Central memory CD8-positive, alpha-beta T cell (primary cell): ENCODE measurements around the gene RAB3GAP1.
"Not testable (repeated sequence)": the region's sequence is repeated elsewhere in the genome, so short reads cannot be mapped to it uniquely, and the experiment has no call there.

Source experiments
- ATAC-seq: fragments of 150-1000 bp; cut with Tn5 transposase; replicated peaks from 2 replicates; pipeline ENCODE4 v1.10.0; 2022; ENCODE audit warnings: mild to moderate bottlenecking, moderate FRiP score, moderate number of reproducible peaks; ENCODE audit not compliant: poor library complexity, severe bottlenecking; ENCODE audit errors: extremely low read depth
- DNase-seq, 2 donors: peaks; one replicate each; pipeline ENCODE4 v3.0.0; 2021; ENCODE audit warnings: low spot score in 2 of 2
- H3K27ac Mint-ChIP-seq: one replicate; pipeline ENCODE4 v1.8.0; 2022; ENCODE audit warnings: low read depth, mild to moderate bottlenecking, moderate library complexity, mixed read lengths
- H3K27me3 Mint-ChIP-seq: one replicate; pipeline ENCODE4 v1.8.0; 2022; ENCODE audit warnings: mixed read lengths
- H3K36me3 Mint-ChIP-seq: one replicate; pipeline ENCODE4 v1.8.0; 2022; ENCODE audit warnings: mild to moderate bottlenecking, moderate library complexity, mixed read lengths; ENCODE audit not compliant: insufficient read depth
- H3K4me1 Mint-ChIP-seq: one replicate; pipeline ENCODE4 v1.8.0; 2022; ENCODE audit warnings: mixed read lengths
- H3K4me3 Mint-ChIP-seq: one replicate; pipeline ENCODE4 v1.8.0; 2022; ENCODE audit warnings: mild to moderate bottlenecking, moderate library complexity, mixed read lengths
- H3K9me3 Mint-ChIP-seq: one replicate; pipeline ENCODE4 v1.8.0; 2022; ENCODE audit warnings: mixed read lengths

Gene RAB3GAP1

DNA sequence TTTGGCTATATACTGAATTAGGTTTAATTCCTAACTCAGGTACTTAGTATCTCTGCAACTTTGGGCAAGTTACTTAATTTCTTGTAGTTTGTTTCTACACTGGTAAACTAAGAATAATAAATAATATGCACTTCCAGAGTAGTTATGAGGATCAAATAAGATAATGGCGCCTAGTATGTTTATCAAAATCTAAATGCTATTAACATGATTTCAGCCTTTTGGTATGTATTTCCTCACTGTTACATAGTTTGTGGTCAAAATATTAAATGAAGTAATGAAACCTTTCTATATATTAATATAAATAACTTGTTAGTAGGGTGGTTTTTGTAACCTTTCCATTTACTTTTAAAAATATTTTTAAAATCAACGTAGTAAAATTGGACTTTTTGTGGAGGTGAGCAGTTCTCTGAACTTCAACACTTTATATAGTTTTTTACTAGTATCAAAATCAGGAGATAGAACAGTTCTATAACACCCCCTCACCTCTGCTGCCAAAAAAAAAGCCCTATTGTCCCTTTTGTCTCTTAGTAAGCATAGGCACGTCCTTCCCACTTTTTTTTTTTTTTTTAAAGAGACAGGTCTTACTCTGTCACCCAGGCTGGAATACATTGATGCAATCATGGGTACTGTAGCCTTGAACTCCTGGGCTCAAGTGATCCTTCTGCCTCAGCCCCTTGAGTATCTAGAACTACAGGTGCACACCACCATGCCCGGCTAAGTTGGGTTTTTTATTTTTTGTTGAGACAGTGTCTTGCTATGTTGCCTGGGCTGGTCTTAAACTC lies 44.8 kb downstream of the RAB3GAP1 start:
- Mint-ChIP-seq H3K27ac (no peak overlapping the region), H3K9me3 (no peaks in the 10 kb centered on the region), H3K36me3 (peaks cover 10% of the 10 kb centered on the region), H3K4me3 (no peak overlapping the region), H3K4me1 (no peaks in the 10 kb centered on the region), H3K27me3 (no peaks in the 10 kb centered on the region)
- DNase-seq (no peak), ATAC-seq (no peak)

- ATAC-seq: no peak
- Mint-ChIP-seq H3K27me3 (no peaks in the 10 kb centered on the region), H3K36me3 (peaks cover 10% of the 10 kb centered on the region), H3K9me3 (no peaks in the 10 kb centered on the region), H3K4me1 (no peaks in the 10 kb centered on the region), H3K4me3 (no peak overlapping the region), H3K27ac (no peak overlapping the region)
- no peak for DNase-seq
These were observed 45.6 kb downstream of the RAB3GAP1 start for GRCh38 chr2:135097532-135098231.

DNA sequence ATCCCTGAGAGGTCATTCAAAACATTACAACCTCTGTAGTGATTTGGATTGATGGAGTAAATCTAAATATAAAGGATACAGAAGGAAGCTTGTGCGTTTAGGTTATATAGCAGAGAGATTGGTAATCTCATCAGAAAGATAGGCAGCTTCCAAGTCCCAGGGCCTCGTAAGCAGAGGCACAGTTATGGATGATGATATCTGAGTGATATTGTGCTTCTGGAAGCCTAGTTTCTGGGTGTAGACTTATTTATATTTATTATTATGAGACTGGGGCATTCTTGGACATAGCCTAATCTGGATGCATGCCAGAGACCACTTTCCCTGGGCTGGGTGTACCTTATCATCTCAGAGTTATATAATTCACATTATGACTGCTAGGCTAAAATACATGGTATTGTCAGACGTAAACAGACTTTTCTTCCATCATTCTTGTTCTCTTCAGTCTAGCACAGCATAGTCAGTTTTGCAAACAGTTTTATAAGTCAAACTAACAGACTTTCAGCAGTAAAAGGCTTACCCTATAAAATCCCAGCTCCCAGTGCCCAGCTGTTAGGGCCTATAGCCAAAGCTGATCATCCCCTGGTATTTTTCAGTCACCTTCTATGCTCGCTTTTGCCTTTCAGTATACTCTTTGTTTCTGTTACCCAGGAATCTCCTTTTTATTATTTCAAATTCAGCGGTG lies 47.9 kb downstream of the RAB3GAP1 start:
- DNase-seq: no peak
- H3K4me1 Mint-ChIP-seq: no peaks in the 10 kb centered on the region
- no peak overlapping the region for H3K27ac Mint-ChIP-seq
- H3K4me3 Mint-ChIP-seq: no peak overlapping the region
- peaks cover 3% of the 10 kb centered on the region for H3K36me3 Mint-ChIP-seq
- H3K27me3 Mint-ChIP-seq: no peaks in the 10 kb centered on the region
- H3K9me3 Mint-ChIP-seq: no peaks in the 10 kb centered on the region
- ATAC-seq: no peak

GRCh38 chr2:135103843-135104242 lies 51.8 kb downstream of the RAB3GAP1 start:
- no peaks in the 10 kb centered on the region for H3K27me3 Mint-ChIP-seq
- H3K4me3 Mint-ChIP-seq: no peak overlapping the region
- no peaks in the 10 kb centered on the region for H3K9me3 Mint-ChIP-seq
- ATAC-seq (no peak), DNase-seq (no peak)
- H3K4me1 Mint-ChIP-seq: peaks cover 6% of the 10 kb centered on the region
- peaks cover 3% of the 10 kb centered on the region for H3K36me3 Mint-ChIP-seq
- H3K27ac Mint-ChIP-seq: no peak overlapping the region

DNA sequence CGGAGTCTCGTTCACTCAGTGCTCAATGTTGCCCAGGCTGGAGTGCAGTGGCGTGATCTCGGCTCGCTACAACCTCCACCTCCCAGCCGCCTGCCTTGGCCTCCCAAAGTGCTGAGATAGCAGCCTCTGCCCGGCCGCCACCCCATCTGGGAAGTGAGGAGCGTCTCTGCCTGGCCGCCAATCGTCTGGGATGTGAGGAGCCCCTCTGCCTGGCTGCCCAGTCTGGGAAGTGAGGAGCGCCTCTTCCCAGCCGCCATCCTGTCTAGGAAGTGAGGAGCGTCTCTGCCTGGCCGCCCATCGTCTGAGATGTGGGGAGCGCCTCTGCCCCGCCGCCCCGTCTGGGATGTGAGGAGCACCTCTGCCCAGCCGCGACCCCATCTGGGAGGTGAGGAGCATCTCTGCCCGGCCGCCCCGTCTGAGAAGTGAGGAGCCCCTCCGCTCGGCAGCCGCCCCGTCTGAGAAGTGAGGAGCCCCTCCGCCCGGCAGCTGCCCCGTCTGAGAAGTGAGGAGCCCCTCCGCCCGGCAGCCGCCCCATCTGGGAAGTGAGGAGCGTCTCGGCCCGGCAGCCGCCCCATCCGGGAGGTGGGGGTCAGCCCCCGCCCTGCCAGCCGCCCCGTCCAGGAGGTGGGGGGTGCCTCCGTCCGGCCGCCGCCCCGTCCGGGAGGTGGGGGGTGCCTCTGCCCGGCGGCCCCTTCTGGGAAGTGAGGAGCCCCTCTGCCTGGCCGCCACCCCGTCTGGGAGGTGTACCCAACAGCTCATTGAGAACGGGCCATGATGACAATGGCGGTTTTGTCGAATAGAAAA lies 53.6 kb downstream of the RAB3GAP1 start:
- not testable (repeated sequence) for DNase-seq, H3K4me1 Mint-ChIP-seq, ATAC-seq, H3K27me3 Mint-ChIP-seq, H3K4me3 Mint-ChIP-seq, H3K9me3 Mint-ChIP-seq, H3K27ac Mint-ChIP-seq, H3K36me3 Mint-ChIP-seq

DNA sequence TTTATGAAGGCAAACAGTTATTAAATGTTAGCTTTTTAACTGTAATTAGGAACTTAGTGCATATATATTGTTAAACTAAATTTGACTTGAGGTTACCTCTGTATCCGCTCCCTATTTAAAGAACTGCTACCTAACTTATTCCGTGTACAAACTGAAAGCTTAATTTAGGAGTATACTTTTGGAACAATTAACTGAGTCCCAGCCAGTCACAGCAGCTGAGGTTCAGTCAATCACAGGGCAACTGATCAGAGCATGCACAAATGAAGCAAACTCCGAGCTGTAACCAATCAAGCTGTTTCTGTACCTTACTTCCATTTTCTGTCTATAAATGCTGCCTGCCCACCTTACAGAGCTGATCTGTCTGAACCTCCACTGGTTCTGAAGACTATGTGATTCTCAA lies 61.2 kb downstream of the RAB3GAP1 start:
- ATAC-seq (no peak), DNase-seq (no peak)
- H3K4me3 Mint-ChIP-seq: no peak overlapping the region
- no peaks in the 10 kb centered on the region for H3K27me3 Mint-ChIP-seq
- no peak overlapping the region for H3K27ac Mint-ChIP-seq
- H3K4me1 Mint-ChIP-seq: peaks cover 16% of the 10 kb centered on the region
- peaks cover 6% of the 10 kb centered on the region for H3K9me3 Mint-ChIP-seq
- H3K36me3 Mint-ChIP-seq: peaks cover 3% of the 10 kb centered on the region

GRCh38 chr2:135119582-135119981 lies 67.5 kb downstream of the RAB3GAP1 start:
- peaks cover 3% of the 10 kb centered on the region for H3K36me3 Mint-ChIP-seq
- ATAC-seq: no peak
- no peaks in the 10 kb centered on the region for H3K4me1 Mint-ChIP-seq
- DNase-seq: no peak
- H3K9me3 Mint-ChIP-seq: peaks cover 6% of the 10 kb centered on the region
- no peak overlapping the region for H3K4me3 Mint-ChIP-seq
- H3K27ac Mint-ChIP-seq: no peak overlapping the region
- no peaks in the 10 kb centered on the region for H3K27me3 Mint-ChIP-seq

GRCh38 chr2:135121016-135121657 lies 69.0 kb downstream of the RAB3GAP1 start:
- no peak for ATAC-seq
- peaks cover 3% of the 10 kb centered on the region for H3K36me3 Mint-ChIP-seq

GRCh38 chr2:135121658-135122039 lies 69.6 kb downstream of the RAB3GAP1 start:
- H3K27me3 Mint-ChIP-seq, ATAC-seq, H3K27ac Mint-ChIP-seq, H3K9me3 Mint-ChIP-seq, DNase-seq, H3K36me3 Mint-ChIP-seq, H3K4me1 Mint-ChIP-seq, H3K4me3 Mint-ChIP-seq: not testable (repeated sequence)

More at GRCh38 chr2:135121016-135121657, 69.0 kb downstream of the RAB3GAP1 start:
- H3K4me3 Mint-ChIP-seq: no peak overlapping the region
- peaks cover 6% of the 10 kb centered on the region for H3K9me3 Mint-ChIP-seq
- H3K27me3 Mint-ChIP-seq: no peaks in the 10 kb centered on the region
- H3K27ac Mint-ChIP-seq: no peak overlapping the region
- no peaks in the 10 kb centered on the region for H3K4me1 Mint-ChIP-seq
- no peak for DNase-seq

- no peak for ATAC-seq
- no peaks in the 10 kb centered on the region for H3K9me3 Mint-ChIP-seq
- H3K4me3 Mint-ChIP-seq: no peak overlapping the region
- no peaks in the 10 kb centered on the region for H3K27me3 Mint-ChIP-seq
- DNase-seq: no peak
- H3K36me3 Mint-ChIP-seq: peaks cover 20% of the 10 kb centered on the region
- H3K27ac Mint-ChIP-seq: no peak overlapping the region
- H3K4me1 Mint-ChIP-seq: no peaks in the 10 kb centered on the region
These were observed 73.1 kb downstream of the RAB3GAP1 start for GRCh38 chr2:135124924-135125886.

DNA sequence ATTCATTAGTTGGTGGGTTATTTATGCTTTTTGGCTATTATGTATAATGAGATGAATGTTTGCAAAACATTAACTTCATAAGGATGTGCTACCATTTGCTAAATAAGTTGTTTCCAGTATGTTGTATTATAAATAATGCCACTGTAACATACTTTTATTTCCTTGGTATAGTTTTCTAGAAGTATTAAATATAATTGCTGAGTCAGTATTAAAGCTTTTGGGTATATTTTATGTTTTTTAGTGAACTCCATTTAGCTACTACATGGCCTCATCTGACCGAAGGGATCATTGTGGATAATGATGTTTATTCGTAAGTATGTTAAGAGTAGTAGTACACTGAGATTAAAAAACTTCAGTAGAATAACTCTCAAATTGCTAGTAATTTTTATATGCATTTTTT lies 73.8 kb downstream of the RAB3GAP1 start:
- no peak overlapping the region for H3K4me3 Mint-ChIP-seq
- H3K36me3 Mint-ChIP-seq: peaks cover 24% of the 10 kb centered on the region
- DNase-seq (no peak), ATAC-seq (no peak)
- H3K27me3 Mint-ChIP-seq: no peaks in the 10 kb centered on the region
- no peaks in the 10 kb centered on the region for H3K9me3 Mint-ChIP-seq
- H3K27ac Mint-ChIP-seq: no peak overlapping the region
- H3K4me1 Mint-ChIP-seq: no peaks in the 10 kb centered on the region
